ENCODE measurements around the gene CXorf38. TPM values are rescaled to one million over a fixed set of nuclear protein-coding genes. Genes with fewer than 3 reads are reported as not detected.

CXorf38 gene
- total and polyA plus RNA-seq, 2 of the 8 experiments (the other 6 are each of a cell fraction or from before 2014, with no cell fraction given), result 3.6 to 6.4 TPM

GRCh38 chrX:40652664-40653063 is 5.3 kb upstream of the CXorf38 start (continued):
- no peak for TF ChIP-seq HDAC6 (IDR thresholded peaks at IDR 0.05; ENCODE audit: low read depth, low read length)

All from H1 (cell line).